Measurements from ENCODE around the gene FAM163B. TPM values are rescaled to one million over a fixed set of nuclear protein-coding genes. Genes with fewer than 3 reads are reported as not detected.

The FAM163B gene
- total RNA-seq, 2 experiments from 2014 or later, result not detected

- intact Hi-C loops (cut with DNase I, micrococcal nuclease), result loop anchor here (5.0 kb wide), 2 partner anchors 193 to 208 kb away; no protein-coding TSS in a partner anchor
- POLR2A ChIA-PET, result no interaction called here
- peak; percentile 54 for ATAC-seq
- Mint-ChIP-seq H3K27ac (no peak within 1 kb of the TSS), H3K4me3 (peak within 1 kb of the TSS; percentile 35), H3K27me3 (peaks cover 6% of the 10 kb centered on the region), H3K4me1 (peaks cover 18% of the 10 kb centered on the region), H3K9me3 (ENCODE audit: low read depth) (no peaks in the 10 kb centered on the region), H3K36me3 (ENCODE audit: low read depth) (no peaks in the 10 kb centered on the region)
- CTCF ChIA-PET, result interaction anchor here (0.9 to 1.0 kb wide), 2 partner anchors 63 to 208 kb away, joined by 4 to 5 read pairs; no protein-coding TSS in a partner anchor
- DNase-seq, result peak; percentile 65
These were observed 74.6 kb downstream of the FAM163B start, which contains the start of gene ADAMTSL2 for GRCh38 chr9:133534346-133535291. ADAMTSL2 (plus strand) TSS chr9:133534704; CDS start chr9:133536713, 2,009 bp downstream.

GRCh38 chr9:133533857-133534256 lies 75.3 kb downstream of the FAM163B start:
- H3K4me3 Mint-ChIP-seq, result peak overlapping the region; percentile 35
- ChIA-PET POLR2A (no interaction called here), CTCF (interaction anchor here (0.6 to 1.0 kb wide), 4 partner anchors 38 to 209 kb away, joined by 3 to 5 read pairs (median 4); no protein-coding TSS in a partner anchor)
- no peak overlapping the region for H3K27ac Mint-ChIP-seq
- no peaks in the 10 kb centered on the region for H3K36me3 Mint-ChIP-seq (ENCODE audit: low read depth)
- H3K4me1 Mint-ChIP-seq, result peaks cover 15% of the 10 kb centered on the region
- intact Hi-C loops (cut with DNase I, micrococcal nuclease), result loop anchor here (1.0 to 5.0 kb wide), 4 partner anchors 192 to 460 kb away; no protein-coding TSS in a partner anchor
- peaks cover 4% of the 10 kb centered on the region for H3K27me3 Mint-ChIP-seq
- H3K9me3 Mint-ChIP-seq (ENCODE audit: low read depth), result no peaks in the 10 kb centered on the region
- DNase-seq (no peak), ATAC-seq (no peak)

GRCh38 chr9:133532937-133533668 lies 76.1 kb downstream of the FAM163B start:
- peak overlapping the region; percentile 16 for H3K4me3 Mint-ChIP-seq
- POLR2A ChIA-PET, result no interaction called here
- peaks cover 15% of the 10 kb centered on the region for H3K4me1 Mint-ChIP-seq
- H3K27ac Mint-ChIP-seq, result no peak overlapping the region
- no peaks in the 10 kb centered on the region for H3K9me3 Mint-ChIP-seq (ENCODE audit: low read depth)
- ATAC-seq (peak; percentile 82), DNase-seq (peak; percentile 89)
- peaks cover 4% of the 10 kb centered on the region for H3K27me3 Mint-ChIP-seq
- no peaks in the 10 kb centered on the region for H3K36me3 Mint-ChIP-seq (ENCODE audit: low read depth)
- CTCF ChIA-PET, result interaction anchor here (0.6 to 1.0 kb wide), 5 partner anchors 37 to 675 kb away, joined by 3 to 5 read pairs (median 3); no protein-coding TSS in a partner anchor
- intact Hi-C loops (cut with DNase I, micrococcal nuclease), result loop anchor here (1.0 to 5.0 kb wide), 4 partner anchors 193 to 461 kb away; no protein-coding TSS in a partner anchor

- H3K36me3 Mint-ChIP-seq (ENCODE audit: low read depth), result no peaks in the 10 kb centered on the region
- H3K9me3 Mint-ChIP-seq (ENCODE audit: low read depth), result no peaks in the 10 kb centered on the region
- peaks cover 19% of the 10 kb centered on the region for H3K4me1 Mint-ChIP-seq
- ChIA-PET CTCF (interaction anchor here (0.6 kb wide), 1 partner anchor 374 kb away, joined by 4 read pairs; no protein-coding TSS in a partner anchor), POLR2A (no interaction called here)
- intact Hi-C loops (cut with DNase I, micrococcal nuclease), result loop anchor here (5.0 kb wide), 2 partner anchors 196 to 211 kb away; no protein-coding TSS in a partner anchor
- DNase-seq (no peak), ATAC-seq (no peak)
- no peak overlapping the region for H3K27ac Mint-ChIP-seq
- H3K4me3 Mint-ChIP-seq, result no peak overlapping the region
- H3K27me3 Mint-ChIP-seq, result peaks cover 4% of the 10 kb centered on the region
These were observed 77.9 kb downstream of the FAM163B start for GRCh38 chr9:133531293-133531692.

- intact Hi-C loops (cut with DNase I, micrococcal nuclease), result loop anchor here (5.0 kb wide), 2 partner anchors 197 to 212 kb away; no protein-coding TSS in a partner anchor
- CTCF ChIA-PET, result no interaction called here
- ATAC-seq (no peak), DNase-seq (no peak)
- no peaks in the 10 kb centered on the region for H3K36me3 Mint-ChIP-seq (ENCODE audit: low read depth)
- no peak overlapping the region for H3K4me3 Mint-ChIP-seq
- H3K9me3 Mint-ChIP-seq (ENCODE audit: low read depth), result no peaks in the 10 kb centered on the region
- POLR2A ChIA-PET, result interaction anchor here (0.6 kb wide), 1 partner anchor 147 kb away, joined by 3 read pairs; no protein-coding TSS in a partner anchor
- H3K4me1 Mint-ChIP-seq, result peaks cover 19% of the 10 kb centered on the region
- peaks cover 4% of the 10 kb centered on the region for H3K27me3 Mint-ChIP-seq
- H3K27ac Mint-ChIP-seq, result no peak overlapping the region
These were observed 79.3 kb downstream of the FAM163B start for GRCh38 chr9:133529874-133530273.

GRCh38 chr9:133529457-133529856 lies 79.7 kb downstream of the FAM163B start:
- Mint-ChIP-seq H3K36me3 (ENCODE audit: low read depth) (no peaks in the 10 kb centered on the region), H3K4me1 (peaks cover 19% of the 10 kb centered on the region), H3K27ac (no peak overlapping the region), H3K9me3 (ENCODE audit: low read depth) (no peaks in the 10 kb centered on the region), H3K27me3 (peaks cover 4% of the 10 kb centered on the region), H3K4me3 (no peak overlapping the region)
- POLR2A ChIA-PET, result interaction anchor here (0.6 kb wide), 1 partner anchor 148 kb away, joined by 3 read pairs; no protein-coding TSS in a partner anchor
- no peak for DNase-seq
- no peak for ATAC-seq
- intact Hi-C loops (cut with DNase I, micrococcal nuclease), result no loop called here
- CTCF ChIA-PET, result no interaction called here

- intact Hi-C loops (cut with DNase I, micrococcal nuclease), result no loop called here
- no peak for ATAC-seq
These were observed 80.3 kb downstream of the FAM163B start for GRCh38 chr9:133528876-133529241.

GRCh38 chr9:133528001-133528875 lies 81.0 kb downstream of the FAM163B start:
- POLR2A ChIA-PET, result no interaction called here
- no peaks in the 10 kb centered on the region for H3K36me3 Mint-ChIP-seq (ENCODE audit: low read depth)
- intact Hi-C loops (cut with DNase I, micrococcal nuclease), result no loop called here
- no peaks in the 10 kb centered on the region for H3K9me3 Mint-ChIP-seq (ENCODE audit: low read depth)
- H3K4me3 Mint-ChIP-seq, result no peak overlapping the region
- peaks cover 12% of the 10 kb centered on the region for H3K4me1 Mint-ChIP-seq
- DNase-seq (no peak), ATAC-seq (no peak)
- CTCF ChIA-PET, result interaction anchor here (0.6 kb wide), 1 partner anchor 214 kb away, joined by 3 read pairs; no protein-coding TSS in a partner anchor
- H3K27me3 Mint-ChIP-seq, result peaks cover 2% of the 10 kb centered on the region
- no peak overlapping the region for H3K27ac Mint-ChIP-seq

More at GRCh38 chr9:133528876-133529241, 80.3 kb downstream of the FAM163B start:
- Mint-ChIP-seq H3K4me1 (peaks cover 16% of the 10 kb centered on the region), H3K27me3 (peaks cover 4% of the 10 kb centered on the region), H3K9me3 (ENCODE audit: low read depth) (no peaks in the 10 kb centered on the region), H3K27ac (no peak overlapping the region), H3K4me3 (no peak overlapping the region), H3K36me3 (ENCODE audit: low read depth) (no peaks in the 10 kb centered on the region)
- ChIA-PET POLR2A (no interaction called here), CTCF (no interaction called here)
- DNase-seq, result no peak

- ChIA-PET CTCF (interaction anchor here (0.6 kb wide), 1 partner anchor 214 kb away, joined by 3 read pairs; no protein-coding TSS in a partner anchor), POLR2A (no interaction called here)
- no peak overlapping the region for H3K27ac Mint-ChIP-seq
- no peaks in the 10 kb centered on the region for H3K36me3 Mint-ChIP-seq (ENCODE audit: low read depth)
- no peak for DNase-seq
- no peak overlapping the region for H3K4me3 Mint-ChIP-seq
- no peak for ATAC-seq
- H3K9me3 Mint-ChIP-seq (ENCODE audit: low read depth), result no peaks in the 10 kb centered on the region
- H3K27me3 Mint-ChIP-seq, result no peaks in the 10 kb centered on the region
- peaks cover 4% of the 10 kb centered on the region for H3K4me1 Mint-ChIP-seq
- intact Hi-C loops (cut with DNase I, micrococcal nuclease), result no loop called here
These were observed 81.7 kb downstream of the FAM163B start for GRCh38 chr9:133527444-133527920.

All from activated CD4-positive, alpha-beta T cell treated with anti-CD3 and anti-CD28 coated beads for 36 hours (primary cell).